ENCODE results near the gene TAF4B.
A peak's percentile ranks its signal among the peaks of the same experiment; 100 is the strongest.

Gene TAF4B

DNA sequence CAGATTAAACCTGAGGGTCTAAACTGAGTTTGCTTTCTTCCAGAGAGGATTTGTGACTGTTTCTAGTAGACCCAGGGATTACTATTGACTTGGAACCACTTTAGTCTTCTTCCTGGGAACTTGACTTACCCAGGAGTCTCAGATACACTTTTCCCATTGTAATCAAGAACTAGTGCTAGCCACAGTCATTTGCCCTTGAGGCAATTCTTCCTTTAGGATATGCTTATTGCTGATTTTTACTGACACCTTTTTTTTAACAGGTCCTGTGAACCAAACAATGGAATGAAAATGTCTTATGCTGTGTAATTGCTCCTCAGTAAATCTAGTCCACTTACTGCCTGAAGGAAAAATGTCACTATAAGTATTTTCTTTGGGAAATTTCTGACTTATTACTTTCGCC, 78.3 kb downstream of the TAF4B start:
- no peak for FAIRE-seq
- no peak for DNase-seq (ENCODE audit: insufficient read length, low spot score)

DNA sequence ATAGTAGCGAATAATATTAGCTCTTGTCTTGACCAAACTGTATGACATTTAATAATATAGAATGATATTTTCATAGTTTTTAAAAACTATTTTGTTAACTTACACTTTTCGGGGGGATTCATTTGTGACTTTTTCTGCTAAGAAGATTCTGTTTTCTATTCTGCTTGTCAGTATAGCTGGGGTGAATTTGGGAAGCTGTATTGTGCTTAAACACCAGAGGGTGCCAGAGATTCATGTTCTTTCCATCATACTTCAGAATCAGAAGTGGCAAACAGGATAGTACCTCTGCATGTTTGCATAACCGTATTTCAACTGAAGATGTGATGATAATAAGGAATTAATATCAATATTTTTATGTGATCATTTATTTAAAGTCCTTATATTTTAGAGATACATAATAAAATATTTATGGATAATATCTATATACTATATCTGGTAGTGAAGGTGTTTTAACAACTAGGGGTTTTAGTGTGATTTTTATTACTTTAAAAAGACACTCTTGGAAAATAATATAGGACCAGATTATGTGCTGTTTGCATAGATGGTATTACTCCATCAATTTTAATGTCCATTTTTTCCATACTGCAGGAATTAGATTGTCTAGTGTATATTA, 81.0 kb downstream of the TAF4B start:
- peak; percentile 32 for DNase-seq (ENCODE audit: insufficient read length, low spot score)
- FAIRE-seq: no peak

DNA sequence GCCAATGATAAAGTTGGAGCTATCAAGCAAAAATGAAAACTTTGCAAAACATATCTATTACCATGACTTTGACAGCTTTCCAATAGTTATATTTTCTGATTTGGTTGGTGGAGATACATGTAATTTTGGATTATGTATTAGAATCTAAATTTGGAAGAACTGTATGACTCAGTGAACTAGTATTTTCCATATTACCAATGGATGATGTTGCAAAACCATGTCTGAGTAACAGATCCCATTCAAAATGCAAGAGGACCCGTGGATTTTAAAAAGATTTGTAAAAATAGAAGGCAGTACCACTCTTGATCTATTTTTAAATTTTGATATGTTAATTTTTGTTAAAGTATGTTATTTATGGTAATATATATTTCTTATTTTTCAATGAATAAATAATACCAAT, 83.0 kb downstream of the TAF4B start:
- FAIRE-seq: no peak

DNA sequence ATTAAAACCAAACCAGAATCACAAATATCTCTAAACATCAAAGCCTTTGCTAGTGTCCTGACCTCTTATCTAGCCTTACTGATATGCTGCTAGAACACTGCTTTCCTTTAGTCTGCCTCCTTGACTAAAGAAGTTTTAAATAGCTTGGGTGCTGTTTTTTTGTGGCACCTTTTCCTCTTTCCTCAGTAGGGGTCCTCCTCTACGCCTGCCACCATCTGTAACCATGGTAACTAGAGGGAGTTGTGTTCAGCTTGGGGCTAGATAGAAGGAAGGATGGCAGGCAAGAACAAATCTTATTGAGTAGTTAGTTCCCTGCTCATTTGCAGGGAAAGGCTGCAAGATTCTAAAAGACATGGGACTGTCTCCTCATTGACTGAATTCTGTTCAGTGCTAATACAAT, 86.0 kb downstream of the TAF4B start:
- DNase-seq (ENCODE audit: insufficient read length, low spot score): no peak

More for the DNA sequence above, 83.0 kb downstream of the TAF4B start:
- DNase-seq (ENCODE audit: insufficient read length, low spot score): no peak

DNA sequence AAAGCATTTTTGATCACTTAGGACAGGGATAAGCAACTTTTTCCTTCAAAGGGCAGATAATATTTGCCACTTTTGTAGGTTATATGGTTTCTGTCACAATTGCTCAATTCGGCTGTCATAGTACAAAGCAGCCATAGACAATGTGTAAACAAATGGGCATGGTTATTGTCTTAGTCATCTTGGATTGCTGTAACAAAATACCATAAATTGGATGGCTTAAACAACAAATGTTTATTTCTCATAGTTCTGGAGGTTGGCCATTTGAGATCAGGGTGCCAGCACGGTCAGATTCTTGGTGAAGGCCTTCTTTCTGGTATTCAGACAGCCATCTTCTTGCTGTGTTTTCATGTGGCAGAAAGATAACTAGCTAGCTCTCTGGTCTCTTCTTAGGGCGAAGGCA, 91.2 kb downstream of the TAF4B start:
- FAIRE-seq: no peak
- DNase-seq (ENCODE audit: insufficient read length, low spot score): no peak

More for the DNA sequence above, 86.0 kb downstream of the TAF4B start:
- FAIRE-seq: no peak

DNA sequence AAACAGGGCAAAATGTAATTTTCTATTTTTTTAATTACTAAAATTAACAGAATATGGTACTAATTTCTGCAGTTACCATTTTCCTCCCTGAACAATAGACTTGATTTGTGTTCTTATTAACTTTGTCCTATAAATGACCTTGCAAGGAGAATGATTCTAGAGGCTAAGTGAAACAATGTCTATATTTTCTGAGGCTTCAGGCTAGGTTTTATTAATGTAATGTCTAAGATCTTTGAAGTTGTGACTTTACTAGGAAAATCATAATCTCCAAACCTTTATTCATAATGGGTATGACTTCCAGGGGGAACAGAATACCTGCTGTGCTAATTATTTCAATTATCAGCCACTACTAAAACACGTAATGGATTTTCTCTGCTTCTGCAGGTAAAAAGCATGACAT, 94.4 kb downstream of the TAF4B start:
- no peak for DNase-seq (ENCODE audit: insufficient read length, low spot score)
- no peak for FAIRE-seq

DNA sequence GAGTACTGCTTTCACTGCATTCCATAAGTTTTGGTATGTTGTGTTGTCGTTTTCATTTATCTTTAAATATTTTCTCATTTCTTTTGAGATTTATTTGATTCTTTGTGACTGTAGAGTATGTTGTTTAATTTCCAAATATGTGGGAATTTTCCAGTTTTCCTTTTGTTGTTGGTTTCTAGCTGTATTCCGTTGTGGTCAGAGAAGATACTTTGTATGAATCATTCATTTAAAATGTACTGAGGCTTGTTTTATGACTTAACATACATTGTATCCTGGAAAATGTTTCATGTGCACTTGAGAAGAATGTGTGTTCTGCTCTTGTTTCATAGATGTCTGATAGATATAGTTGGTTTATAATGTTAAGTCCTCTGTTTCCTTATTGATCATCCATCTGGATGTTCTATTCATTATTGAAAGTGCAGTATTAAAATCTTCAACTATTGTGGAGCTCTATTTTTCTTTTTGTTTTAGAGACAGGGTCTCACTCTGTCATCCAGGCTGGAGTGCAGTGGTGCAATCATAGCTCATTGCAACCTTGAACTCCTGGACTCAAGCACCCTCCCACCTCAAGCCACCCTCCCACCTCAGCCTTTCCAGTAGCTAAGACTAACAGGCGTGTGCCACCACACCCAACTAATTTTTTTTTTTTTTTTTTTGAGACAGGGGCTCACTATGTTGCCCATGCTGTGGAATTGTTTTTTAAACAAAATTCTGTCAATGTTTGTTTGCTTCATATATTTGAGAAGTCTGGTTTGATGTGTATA, 96.8 kb downstream of the TAF4B start:
- no peak for DNase-seq (ENCODE audit: insufficient read length, low spot score)
- FAIRE-seq: no peak

DNA sequence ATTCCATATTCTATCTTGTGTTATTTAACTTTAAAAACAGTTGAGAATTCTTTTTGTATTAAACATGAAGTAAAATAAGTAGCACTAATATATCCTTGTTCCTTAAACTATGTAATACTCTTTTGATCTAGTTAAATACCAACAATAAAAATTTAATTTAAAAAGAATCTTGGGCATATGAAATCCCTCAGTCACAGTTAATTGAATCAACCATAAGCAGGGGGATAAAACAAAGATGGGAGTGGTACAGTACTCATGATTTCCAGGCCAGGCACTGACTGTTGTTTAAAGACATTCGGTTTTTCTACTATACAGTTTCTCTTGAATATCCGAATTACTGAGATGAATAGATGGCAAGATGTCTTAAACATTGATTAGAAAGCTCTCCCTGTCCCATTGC, 99.5 kb downstream of the TAF4B start:
- DNase-seq (ENCODE audit: insufficient read length, low spot score) (no peak), FAIRE-seq (no peak)

DNA sequence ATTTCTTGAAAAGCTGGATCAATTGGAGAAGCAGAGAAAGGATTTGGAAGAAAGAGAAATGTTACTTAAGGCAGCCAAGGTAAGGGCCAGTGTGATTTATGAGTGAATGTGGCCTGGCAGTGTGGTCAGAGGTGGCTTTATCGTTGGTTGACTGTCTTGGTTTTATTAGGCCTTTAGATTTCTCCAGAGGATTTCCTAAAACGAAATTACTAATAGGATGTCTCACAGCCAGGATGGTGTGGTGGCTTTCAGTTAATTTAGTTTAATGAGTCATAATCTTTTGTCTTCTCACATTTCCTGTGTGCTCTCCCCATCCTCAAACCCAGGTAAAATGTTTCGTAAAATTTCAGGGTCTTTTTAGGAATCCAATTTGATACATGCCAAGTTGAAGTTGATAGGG, 100.8 kb downstream of the TAF4B start:
- no peak for DNase-seq (ENCODE audit: insufficient read length, low spot score)
- FAIRE-seq: no peak

DNA sequence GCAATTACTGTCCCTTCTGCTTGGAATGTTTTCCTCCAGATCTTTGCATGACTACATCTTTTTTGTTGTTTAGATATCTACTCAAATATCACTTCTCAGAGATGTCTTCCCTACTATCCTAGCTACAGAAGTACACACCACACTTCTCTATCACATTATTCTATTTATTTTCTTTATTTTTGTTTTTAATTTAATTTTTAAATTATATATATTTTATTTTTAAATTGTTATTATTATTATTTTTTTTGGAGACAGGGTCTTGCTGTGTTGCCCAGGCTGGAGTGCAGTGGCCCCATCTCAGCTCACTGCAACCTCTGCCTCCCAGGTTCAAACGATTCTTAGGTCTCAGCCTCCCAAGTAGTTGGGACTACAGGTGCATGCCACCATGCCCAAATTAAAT, 106.7 kb downstream of the TAF4B start:
- DNase-seq (ENCODE audit: insufficient read length, low spot score) (no peak), FAIRE-seq (no peak)

DNA sequence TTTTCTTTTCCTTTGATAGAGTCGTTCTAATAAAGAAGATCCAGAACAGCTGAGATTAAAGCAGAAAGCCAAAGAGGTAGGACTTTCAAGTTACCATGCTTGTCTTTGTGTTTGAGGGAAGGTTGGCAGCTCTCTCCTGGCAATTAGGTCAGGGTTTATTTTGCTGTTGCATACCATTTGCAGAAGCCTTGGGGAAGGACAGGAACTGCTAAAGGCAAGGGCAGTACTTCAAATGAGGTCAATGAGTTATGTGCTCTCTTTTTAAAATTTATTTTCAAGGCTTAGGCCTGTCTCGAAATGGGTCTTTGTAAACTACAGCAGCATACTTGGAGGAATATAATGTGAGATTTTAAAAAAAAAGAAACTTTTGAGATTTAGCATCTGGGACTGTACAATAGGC, 108.9 kb downstream of the TAF4B start:
- DNase-seq (ENCODE audit: insufficient read length, low spot score) (no peak), FAIRE-seq (no peak)

DNA sequence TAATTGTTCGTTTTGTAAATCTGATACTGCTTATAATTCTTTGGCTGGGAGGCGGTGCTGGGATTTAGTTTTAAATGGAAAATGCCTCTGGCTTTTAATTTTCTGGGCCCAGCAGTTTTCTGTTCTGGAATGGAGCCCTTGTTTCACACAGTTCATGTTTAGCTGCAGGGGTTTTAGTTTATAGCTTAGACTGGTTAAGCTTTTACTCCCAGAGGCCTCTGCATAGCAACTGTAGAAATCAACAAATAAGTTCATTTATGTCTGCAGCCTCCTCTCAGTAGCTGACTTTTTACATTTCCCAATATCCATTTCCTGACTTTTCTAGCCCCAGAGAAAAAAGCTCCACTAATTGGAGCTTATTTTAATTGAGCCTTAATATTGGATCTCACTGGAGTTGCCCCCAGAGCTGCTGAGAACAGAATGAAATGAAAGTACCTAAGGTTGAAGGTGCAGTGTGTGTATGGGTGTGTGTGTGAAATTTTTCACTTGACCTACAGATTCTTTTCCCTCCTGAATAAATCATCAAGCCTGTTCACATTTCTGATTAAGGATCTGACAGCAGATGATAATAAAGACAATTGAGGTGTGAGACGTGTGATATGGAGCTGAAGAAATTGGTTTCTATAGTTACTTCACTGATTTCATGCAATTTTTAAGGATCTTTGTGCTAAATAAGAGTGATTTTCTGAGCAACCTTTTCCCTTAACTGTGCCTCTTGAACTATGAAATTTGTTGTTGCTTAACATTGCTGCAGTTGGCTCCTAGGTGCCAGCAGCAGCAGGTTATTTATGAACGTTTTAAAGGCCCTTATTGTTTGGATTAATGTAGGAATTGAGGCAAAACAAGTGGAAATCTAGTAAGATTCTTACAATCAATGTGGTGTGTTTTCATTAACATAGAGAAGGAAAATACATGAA, 109.6 kb downstream of the TAF4B start:
- DNase-seq (ENCODE audit: insufficient read length, low spot score) (no peak), FAIRE-seq (no peak)

DNA sequence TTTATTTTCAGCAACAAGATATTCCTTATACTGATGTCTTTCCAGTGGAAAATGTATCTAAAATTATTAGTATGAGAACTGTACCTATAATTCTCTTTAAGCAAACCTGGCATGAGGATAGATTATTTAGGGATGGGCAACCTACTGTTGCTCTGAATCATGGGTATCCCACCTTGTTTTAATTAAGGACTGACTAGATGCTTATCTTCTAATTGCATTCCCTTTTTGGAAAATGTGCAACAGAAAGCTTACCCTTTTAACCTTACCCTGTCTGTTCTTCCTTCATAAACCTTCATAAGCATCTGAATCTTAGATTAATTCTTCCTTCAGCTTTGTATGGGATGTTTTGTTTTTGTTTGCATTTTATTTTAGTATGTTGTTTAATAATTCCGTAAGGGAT, 110.3 kb downstream of the TAF4B start:
- no peak for DNase-seq (ENCODE audit: insufficient read length, low spot score)
- no peak for FAIRE-seq

DNA sequence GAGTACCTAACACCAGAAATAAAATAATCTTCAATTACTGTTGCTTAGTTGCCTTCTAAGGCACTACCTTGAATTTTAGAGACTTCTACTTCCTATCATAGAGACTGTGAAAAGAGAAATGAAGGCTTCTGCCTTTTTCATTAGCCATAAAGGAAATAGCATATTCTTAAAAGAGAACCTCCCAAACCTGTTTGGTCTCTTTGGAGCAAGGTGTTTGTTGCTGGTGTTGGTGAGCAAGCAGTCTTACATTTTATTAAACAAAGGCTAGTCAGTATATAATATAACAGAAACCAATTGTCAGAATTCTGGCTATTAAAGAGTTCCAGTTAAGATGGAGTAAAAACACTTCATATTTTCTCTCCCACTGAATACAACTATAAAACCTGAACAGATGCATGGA, 116.4 kb downstream of the TAF4B start:
- DNase-seq (ENCODE audit: insufficient read length, low spot score): no peak
- FAIRE-seq: no peak

DNA sequence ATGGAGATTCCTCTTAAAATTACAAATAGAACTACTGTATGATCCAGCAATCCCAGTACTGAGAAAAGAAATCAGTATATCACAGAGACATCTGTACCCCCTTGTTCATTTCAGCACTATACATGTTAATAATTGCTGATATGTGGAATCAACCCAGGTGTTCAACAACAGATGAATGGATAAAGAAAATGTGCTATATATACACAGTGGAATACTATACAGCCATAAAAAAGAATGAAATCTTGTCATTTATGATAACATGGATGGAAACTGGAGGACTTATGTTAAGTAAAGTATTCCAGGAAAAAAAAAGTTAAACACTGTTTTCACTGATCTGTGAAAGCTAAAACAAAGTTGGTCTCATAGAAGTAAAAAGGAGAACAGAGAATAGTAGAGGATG, 124.7 kb downstream of the TAF4B start:
- no peak for FAIRE-seq

DNA sequence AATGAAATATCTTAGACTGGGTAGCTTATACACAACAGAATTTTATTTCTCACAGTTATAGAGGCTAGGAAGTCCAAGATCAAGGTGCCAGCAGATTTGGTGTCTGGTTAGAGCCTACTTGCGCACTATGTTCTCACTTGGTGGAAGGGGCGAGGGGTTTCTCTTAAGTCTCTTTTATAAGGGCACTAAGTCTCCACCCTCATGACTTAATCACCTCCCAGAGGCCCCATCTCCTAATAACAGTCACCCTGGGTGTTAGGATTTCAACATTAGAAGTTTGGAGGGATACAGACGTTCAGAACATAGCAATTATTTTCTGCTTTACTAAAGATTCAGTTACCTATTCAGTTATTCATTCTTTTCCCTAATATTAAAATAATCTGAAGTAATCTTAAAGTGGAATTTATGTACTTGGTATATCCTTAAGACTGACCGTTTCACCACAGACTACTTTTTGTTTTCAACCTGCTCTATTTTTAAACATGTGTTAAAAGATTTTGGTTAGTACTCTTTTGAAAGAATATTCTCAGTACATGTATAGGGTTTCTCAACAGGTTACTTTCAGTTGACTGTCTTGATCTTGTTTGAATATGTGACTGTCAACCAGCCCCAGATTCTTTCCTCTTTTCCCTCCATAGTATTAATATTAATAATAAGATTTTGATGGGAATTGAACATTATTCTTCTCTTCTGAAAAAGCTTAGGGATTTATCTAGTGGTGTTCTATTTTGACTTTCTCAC, 130.0 kb downstream of the TAF4B start:
- FAIRE-seq: no peak
- DNase-seq (ENCODE audit: insufficient read length, low spot score): no peak

More for the DNA sequence above, 124.7 kb downstream of the TAF4B start:
- DNase-seq (ENCODE audit: insufficient read length, low spot score): no peak

DNA sequence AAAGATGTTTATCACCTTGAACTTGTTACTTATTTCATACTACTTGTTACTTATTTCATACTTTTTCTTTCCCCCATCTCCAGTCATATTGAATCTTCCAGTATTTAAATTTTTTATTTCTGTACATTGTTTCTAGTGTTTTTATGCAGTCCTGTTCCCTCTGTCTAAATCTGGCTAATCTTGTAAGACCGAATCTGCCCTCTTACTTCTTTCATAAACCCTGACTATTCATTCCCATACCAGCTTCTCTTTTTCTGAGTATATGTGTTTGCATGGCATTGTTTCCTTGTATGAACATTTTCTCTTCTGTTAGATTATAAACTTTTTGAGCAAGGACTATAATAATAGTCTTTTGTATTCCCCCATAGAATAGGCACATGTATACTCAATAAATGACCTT, 131.7 kb downstream of the TAF4B start:
- FAIRE-seq (no peak), DNase-seq (ENCODE audit: insufficient read length, low spot score) (no peak)

DNA sequence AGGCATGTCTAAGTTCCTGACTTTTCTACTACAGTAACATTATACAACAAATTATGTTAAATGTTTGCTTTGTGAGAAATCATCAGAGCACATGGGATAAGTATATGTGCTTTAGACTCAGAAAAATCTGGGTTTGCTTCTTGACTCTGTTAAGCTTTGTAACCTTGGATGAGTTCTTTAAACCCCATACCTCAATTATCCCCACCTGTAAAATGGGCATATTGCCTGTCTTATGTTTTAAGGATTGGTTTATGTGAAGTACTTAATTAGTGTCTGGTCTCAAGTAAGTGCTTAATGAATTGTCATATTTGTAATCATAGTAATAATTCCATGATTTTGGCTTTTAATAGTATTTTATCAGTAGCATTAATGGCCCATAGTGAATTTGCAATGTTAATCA, 135.8 kb downstream of the TAF4B start:
- no peak for DNase-seq (ENCODE audit: insufficient read length, low spot score)
- no peak for FAIRE-seq

DNA sequence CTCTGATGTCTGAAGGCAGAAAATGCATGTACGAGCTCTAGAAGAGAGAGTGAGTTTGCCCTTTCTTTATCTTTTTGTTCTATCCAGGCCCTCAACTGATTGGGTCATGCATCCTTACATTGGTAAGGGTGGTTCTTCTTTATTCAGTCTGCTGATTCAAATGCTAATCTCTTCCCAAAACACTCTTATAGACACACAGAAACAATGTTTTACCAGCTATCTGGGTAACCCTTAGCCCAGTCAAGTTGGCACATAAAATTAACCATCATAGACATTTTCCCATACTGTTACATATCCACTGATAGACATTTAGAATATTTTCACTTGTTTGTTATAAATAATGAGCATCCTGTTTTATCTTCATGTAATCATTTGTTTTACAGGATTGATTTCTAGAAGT, 141.2 kb downstream of the TAF4B start:
- no peak for FAIRE-seq
- DNase-seq (ENCODE audit: insufficient read length, low spot score): no peak

DNA sequence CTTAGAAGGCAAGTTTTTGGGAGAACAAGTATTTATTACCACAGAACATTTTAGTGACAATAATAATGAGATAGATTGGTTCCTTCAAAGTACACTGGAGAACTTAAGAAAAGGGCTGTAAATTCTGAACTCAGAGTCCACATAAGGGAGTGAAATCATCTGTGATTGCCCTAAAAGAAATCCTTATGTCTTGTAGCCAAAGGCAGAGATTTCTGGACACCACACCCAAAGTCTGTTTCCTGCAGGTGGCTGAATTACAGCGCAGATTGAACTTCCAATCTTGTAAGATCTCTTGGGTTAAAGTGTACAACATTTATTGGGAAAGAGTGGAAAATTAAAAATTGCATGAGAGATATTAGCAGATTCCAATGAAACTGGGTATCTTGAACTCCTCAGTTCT, 143.8 kb downstream of the TAF4B start:
- FAIRE-seq: no peak
- no peak for DNase-seq (ENCODE audit: insufficient read length, low spot score)

DNA sequence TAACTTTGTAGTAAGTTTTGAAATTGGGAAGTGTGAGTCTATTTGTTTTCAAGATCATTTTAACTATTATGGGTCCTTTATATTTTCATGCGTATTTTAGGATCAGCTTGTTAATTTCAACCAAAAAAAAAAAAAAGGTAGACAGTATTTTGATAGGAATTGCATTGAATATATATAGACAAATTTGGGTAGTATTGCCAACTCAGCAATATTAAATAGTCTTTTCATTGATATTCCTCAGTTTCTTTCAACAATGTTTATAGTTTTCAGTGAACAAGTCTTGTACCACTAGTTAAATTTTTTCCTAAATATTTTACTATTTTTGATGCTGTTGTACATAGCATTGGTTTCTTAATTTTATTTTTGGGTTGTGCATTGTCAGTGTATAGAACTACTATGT, 149.9 kb downstream of the TAF4B start:
- DNase-seq (ENCODE audit: insufficient read length, low spot score) (no peak), FAIRE-seq (no peak)

All from HTR-8/SVneo (cell line).